Breast epithelium (tissue), 3 donors: ENCODE results near the gene CLCN7.

Experiments
- POLR2AphosphoS5 ChIP-seq, 3 donors: sonication (generic); formaldehyde crosslinking; IDR thresholded peaks; one replicate each; pipeline ENCODE4 v1.6.1; 2017; ENCODE audit warnings: antibody characterized with exemption in 3 of 3
- TF ChIP-seq, protein P1 (sequence below), 3 donors: fragments of 450-650 bp; IDR thresholded peaks; one replicate each; pipeline ENCODE4 v1.5.1; 2016 to 2017; ENCODE audit warnings: antibody characterized with exemption in 3 of 3, mild to moderate bottlenecking in 3 of 3, moderate library complexity in 3 of 3

- TF ChIP-seq, protein P1, sequence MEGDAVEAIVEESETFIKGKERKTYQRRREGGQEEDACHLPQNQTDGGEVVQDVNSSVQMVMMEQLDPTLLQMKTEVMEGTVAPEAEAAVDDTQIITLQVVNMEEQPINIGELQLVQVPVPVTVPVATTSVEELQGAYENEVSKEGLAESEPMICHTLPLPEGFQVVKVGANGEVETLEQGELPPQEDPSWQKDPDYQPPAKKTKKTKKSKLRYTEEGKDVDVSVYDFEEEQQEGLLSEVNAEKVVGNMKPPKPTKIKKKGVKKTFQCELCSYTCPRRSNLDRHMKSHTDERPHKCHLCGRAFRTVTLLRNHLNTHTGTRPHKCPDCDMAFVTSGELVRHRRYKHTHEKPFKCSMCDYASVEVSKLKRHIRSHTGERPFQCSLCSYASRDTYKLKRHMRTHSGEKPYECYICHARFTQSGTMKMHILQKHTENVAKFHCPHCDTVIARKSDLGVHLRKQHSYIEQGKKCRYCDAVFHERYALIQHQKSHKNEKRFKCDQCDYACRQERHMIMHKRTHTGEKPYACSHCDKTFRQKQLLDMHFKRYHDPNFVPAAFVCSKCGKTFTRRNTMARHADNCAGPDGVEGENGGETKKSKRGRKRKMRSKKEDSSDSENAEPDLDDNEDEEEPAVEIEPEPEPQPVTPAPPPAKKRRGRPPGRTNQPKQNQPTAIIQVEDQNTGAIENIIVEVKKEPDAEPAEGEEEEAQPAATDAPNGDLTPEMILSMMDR (IDR thresholded peaks at IDR 0.05): no peak
- TF ChIP-seq POLR2AphosphoS5 (IDR thresholded peaks at IDR 0.05): no peak
Measured at GRCh38 chr16:1470481-1471251, 4.2 kb downstream of the CLCN7 start.
